Measurements from ENCODE around the gene TXNDC12. TPM values are rescaled to one million over a fixed set of nuclear protein-coding genes. Genes with fewer than 3 reads are reported as not detected.

The TXNDC12 gene
- total RNA-seq, 6 experiments from 2014 or later: 26.8 to 40.8 (median 32.0) TPM

DNA sequence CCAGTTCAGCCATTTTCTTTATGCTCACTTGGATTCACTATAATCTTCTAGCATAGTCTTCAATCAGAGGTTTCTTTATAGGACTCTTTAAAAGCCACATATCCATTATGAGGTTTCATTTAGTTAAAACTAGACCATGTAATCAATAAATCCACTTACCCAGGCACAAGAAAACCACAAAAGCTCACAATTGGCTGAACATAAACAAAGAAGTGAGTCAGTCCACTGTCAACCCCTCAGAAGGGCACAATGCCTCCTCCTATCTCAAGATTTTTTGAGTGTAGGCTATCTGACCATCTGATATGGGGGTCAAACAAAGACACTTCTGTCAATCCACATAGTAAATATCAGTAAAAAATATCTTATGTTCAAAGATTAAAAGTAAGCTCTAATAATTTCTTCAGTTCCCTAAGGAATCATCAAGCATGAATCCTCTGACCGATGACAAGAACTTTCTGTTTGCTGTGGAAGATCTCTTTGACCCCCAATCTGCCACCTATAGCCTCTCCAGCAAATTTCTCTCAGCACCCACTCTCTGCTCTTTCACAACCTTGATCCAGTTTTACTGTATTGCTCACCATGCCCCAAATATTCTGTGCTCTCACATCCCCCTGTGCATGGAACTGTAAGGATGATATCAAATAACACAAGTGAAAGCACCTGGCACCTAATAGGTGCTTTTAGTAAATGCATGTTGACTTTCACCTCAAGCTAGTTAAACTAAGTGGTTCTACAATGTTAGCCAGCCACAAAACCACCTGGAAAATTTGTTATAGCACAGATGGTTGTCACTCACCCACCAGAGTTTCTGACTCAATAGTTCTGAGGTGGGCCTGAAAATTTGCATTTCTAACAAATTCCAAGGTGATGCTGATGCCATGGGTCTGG lies 81.2 kb downstream of the TXNDC12 start:
- WGBS (ENCODE audit: insufficient coverage, low coverage, low lambda C conversion rate, missing lambda C conversion rate): 90% methylated on average over 1 of the region's 1 CpG
- ATAC-seq (no peak), DNase-seq (no peak)
- H3K4me3 ChIP-seq: no peak overlapping the region
- no peaks in the 10 kb centered on the region for H3K36me3 ChIP-seq
- peaks cover 0 to 8% (median 0%) of the 10 kb centered on the region in 4 donors for H3K4me1 ChIP-seq
- no peaks in the 10 kb centered on the region for H3K9me3 ChIP-seq
- intact Hi-C loops (cut with DNase I): no loop called here
- H3K27ac ChIP-seq: no peak overlapping the region
- H3K27me3 ChIP-seq: no peaks in the 10 kb centered on the region
- TF ChIP-seq POLR2A (IDR thresholded peaks at IDR 0.05) (no peak), CTCF (IDR thresholded peaks at IDR 0.05) (no peak)

Small RNA genes lying within 50 kb of the gene (small RNA-seq; reads per million reads assigned to genes)
- gene RN7SL290P: 0 reads per million in 2 experiments
- gene RNA5SP48: 0.13 to 0.19 reads per million in 2 experiments

Other genes starting within 250 kb of the TXNDC12 start
- 10 to 100 TPM; 57.9 to 88.0 (median 84.4) TPM for gene NRDC, start 176.5 kb downstream of the TXNDC12 start, total RNA-seq
- 1 to 10 TPM in 3 of 6 experiments, under 1 TPM in 3; 0.05 to 9.7 (median 4.4) TPM for gene RAB3B, start 64.5 kb downstream of the TXNDC12 start, total RNA-seq
- gene KTI12, start 21.4 kb downstream of the TXNDC12 start, total RNA-seq: 1 to 10 TPM; 2.9 to 7.5 (median 4.2) TPM
- 10 to 100 TPM; 11.9 to 26.2 (median 15.2) TPM for gene BTF3L4, start 1.1 kb upstream of the TXNDC12 start, total RNA-seq
- gene ZFYVE9, start 86.9 kb upstream of the TXNDC12 start, total RNA-seq: 10 to 100 TPM in 5 of 6 experiments, 1 to 10 TPM in 1; 9.6 to 15.6 (median 12.3) TPM

All from right lobe of liver (tissue), 6 donors.